NCI-H187 (cell line): ENCODE data around the gene PHF20.
"Not testable (repeated sequence)": the region's sequence is repeated elsewhere in the genome, so short reads cannot be mapped to it uniquely, and the experiment has no call there.

Source experiments
- DNase-seq, 2 experiments: peaks; one replicate each; lab custom pipeline; 2025; lab: John Stamatoyannopoulos, UW

The PHF20 gene

GRCh38 chr20:35839904-35840303 lies 68.1 kb downstream of the PHF20 start:
- no peak for DNase-seq

DNA sequence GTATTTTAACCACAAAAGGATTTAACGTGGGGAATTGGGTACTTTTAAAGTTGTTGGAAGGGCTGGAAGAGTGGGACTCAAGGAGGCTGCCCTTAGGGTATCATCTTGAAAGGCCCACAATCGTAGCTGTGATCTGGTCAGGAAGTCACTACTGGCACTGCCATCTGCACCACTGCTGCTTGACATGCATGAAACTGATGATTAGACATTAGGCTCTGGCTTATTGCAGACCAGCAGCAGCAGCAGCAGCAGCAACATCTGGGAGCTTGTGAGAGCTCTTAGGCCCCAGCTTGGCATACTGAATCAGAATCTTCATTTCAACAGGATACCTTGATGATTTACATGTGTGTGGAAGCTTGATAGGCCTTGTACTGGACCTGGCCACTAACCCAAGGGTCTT lies 68.6 kb downstream of the PHF20 start:
- no peak for DNase-seq

DNA sequence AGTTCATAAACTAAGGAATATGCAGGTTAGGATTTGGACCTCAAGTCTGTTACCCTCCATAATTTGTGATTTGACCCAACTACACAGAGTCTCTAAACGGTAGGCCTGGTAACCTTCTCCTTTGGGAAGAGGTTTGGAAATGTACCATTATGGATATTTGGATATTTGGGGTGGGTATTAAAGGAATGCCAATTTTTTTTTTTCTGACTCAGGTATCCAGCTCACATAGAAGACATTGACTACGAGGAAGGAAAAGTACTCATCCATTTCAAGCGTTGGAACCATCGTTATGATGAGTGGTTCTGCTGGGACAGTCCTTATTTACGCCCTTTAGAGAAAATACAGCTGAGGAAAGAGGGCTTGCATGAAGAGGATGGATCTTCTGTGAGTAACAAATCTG lies 70.5 kb downstream of the PHF20 start:
- no peak for DNase-seq

GRCh38 chr20:35843894-35844293 lies 72.1 kb downstream of the PHF20 start:
- not testable (repeated sequence) for DNase-seq

GRCh38 chr20:35845561-35845960 lies 73.7 kb downstream of the PHF20 start:
- DNase-seq = no peak

DNA sequence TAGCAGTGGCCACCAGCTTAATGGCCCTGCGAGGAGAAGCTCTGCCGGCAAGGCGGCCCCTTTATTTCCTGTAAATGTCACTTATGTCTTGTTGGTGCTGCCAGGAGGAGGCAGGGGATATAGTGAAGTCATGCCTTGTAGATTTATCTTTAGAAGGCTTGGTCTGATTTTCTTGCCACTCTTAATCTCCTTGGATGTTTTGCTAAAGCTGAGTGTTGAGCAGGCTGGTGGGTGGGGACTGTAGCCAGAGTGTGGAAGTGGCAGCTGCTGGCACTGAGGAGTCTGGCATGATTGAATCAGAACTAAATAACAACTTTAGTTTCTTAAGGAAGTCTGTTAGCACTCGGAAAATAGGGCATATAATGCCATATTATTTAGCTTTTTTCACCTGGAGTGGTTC lies 77.9 kb downstream of the PHF20 start:
- no peak for DNase-seq

- not testable (repeated sequence) for DNase-seq
These were observed 79.8 kb downstream of the PHF20 start for GRCh38 chr20:35851659-35852058.

DNA sequence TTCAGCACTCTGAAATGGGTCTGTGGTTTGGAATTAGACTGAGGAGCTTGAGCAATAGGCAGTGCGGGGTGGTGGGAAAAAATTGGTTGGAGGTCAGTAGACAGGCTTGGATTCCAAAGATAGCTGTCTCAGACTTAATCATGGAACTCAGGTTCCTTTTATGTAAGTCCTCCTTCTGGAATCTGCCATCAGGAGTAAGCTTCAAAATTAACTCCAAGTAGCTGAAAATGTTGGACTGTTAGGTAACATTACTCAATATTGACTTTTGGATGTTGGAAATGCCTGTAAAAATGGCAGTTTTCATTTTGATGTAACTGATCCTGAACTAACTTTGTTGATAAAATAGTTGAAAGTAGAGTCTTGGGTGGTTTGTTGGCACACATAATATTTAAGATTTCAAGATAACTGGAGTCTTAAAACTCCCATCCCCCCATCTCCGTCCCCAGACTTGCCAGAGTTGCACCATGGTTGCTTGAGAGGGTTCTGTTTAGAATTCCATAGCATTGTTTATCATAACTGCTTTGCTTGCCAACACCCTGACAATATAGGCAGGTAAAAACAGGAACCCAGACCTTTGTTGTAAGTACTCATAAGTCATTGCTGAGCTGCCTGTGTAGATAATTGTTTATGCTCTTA lies 83.0 kb downstream of the PHF20 start:
- DNase-seq = no peak

- not testable (repeated sequence) for DNase-seq
These were observed 83.8 kb downstream of the PHF20 start for GRCh38 chr20:35855641-35856040.

DNA sequence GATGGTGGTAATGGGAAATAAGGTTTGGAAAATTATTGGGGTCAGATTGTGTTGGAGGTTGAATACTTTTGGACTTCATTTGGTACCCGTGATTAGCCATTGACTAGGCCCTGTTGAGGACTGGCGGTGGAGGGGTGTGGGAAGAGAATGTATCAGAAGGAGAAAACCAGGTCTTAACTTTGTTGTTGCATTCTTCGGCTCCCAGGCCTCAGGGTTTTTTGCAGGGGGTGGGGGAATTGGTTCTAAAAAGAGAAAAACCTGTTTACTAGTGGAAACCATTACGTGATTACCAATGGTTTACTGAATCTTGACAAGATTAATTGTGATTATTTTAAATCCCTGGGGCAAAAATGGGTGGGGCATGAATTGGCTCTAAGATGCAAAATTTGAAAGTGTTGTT lies 85.1 kb downstream of the PHF20 start:
- no peak for DNase-seq

DNA sequence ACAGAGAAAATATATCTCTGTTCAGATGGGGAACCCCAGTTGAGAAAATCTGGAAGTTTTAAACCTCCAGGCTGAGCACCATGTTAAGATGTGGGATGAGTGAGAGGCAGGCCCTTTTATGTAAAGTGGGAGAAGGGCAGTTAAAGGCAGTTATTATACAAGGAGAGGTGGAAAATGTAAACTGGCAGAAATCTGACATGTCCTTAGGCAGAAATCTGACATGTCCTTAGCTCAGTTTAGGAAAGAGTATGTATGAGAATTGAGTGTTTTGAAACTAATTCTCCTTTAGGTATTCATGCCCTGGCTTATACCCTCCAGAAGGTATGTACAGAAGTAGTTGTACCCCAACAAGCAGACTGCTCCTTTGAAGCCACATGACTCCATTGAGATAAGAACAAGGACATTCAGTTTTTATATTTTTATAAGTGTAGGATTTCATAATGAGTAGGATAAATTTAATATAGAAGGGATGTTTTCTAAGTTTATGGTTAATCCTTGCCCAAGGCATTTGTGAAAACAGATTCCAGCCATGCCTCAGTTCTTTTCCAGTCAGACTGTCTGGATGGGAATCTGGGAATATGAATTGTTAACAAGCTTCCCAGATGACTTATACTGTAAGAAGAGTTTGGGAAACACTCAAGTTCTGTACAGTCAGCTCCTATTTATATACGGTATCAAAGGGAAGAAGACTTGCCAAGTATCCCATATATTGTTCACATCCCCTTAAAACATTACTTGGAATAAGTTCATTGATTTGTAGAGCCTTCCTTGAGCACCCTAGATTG lies 94.8 kb downstream of the PHF20 start:
- DNase-seq = no peak

- no peak for DNase-seq
These were observed 98.9 kb downstream of the PHF20 start for GRCh38 chr20:35870541-35871258.

DNA sequence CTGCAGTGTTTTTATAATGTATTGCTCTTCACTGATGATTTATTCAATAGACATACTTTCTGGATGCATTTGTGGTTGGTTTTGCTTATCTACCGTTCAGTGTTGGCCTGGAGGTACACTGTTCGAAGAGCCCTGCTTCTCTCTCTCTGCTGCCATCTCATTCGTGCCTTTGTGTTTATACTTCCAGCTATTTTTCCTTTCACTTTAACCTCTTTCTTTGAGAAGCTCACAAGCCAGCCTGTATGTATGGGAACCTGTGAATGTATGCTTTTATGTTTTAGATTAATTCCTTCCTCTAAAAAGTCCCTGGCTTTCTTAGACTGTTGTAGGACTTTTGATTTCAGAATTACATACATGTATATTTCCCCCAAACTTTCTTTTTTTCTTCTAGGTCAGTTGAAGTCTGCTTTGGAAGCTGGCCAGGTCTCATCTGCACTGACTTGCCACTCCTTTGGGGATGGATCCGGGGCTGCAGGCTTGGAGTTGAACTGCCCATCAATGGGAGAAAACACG lies 99.5 kb downstream of the PHF20 start:
- no peak for DNase-seq

DNA sequence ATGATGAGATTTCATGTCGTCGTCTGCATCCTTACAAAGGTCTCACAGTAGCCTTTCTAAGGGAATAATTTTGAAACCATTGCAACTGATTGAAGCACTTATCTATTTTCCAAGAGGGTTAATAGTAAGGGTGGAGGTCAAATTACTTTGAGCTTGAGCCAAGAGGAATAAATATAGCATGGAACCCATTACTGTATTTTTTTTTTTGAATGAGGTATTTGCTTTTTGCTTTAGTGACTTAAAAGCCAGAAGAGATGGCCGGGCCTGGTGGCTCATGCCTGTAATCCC lies 104.2 kb downstream of the PHF20 start:
- no peak for DNase-seq

DNA sequence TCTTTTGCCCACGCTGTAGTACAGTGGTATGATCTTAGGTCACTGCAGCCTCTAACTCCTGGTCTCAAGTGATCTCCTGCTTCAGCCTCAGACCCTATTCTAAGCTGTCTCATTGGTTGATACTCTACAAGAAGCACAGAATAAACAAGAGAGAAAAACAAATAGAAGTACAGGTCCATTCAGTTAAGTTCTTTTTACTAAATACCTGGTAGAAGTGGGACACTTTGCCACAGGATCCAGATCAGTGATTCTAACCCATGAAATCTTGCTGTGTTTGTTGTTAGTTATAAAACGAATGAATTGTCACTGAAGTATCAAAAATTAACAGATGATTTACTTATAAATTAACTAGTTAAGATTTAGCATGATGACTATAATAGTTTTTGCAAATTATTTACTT lies 105.8 kb downstream of the PHF20 start:
- no peak for DNase-seq

GRCh38 chr20:35878113-35878625 lies 106.4 kb downstream of the PHF20 start:
- DNase-seq = no peak

DNA sequence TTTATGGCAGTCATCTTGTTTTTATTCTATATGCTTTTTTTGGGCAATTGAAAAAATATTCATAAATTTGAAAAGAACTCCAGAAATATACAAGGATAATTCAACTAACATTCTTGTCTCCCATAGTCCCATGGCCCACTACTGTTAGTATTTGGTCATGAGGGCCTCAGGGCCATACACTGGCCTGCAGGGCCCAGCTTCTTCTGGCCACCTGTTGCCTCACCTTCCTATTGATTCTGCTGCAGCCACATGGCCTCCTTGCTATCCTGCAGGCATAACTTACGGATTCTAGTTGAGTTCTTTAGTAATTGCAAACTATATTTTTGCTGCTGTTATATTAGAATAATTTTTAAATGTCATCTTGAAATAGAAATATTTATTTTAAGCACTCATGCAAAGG lies 109.9 kb downstream of the PHF20 start:
- DNase-seq = no peak

GRCh38 chr20:35882427-35883161 lies 110.8 kb downstream of the PHF20 start:
- not testable (repeated sequence) for DNase-seq

DNA sequence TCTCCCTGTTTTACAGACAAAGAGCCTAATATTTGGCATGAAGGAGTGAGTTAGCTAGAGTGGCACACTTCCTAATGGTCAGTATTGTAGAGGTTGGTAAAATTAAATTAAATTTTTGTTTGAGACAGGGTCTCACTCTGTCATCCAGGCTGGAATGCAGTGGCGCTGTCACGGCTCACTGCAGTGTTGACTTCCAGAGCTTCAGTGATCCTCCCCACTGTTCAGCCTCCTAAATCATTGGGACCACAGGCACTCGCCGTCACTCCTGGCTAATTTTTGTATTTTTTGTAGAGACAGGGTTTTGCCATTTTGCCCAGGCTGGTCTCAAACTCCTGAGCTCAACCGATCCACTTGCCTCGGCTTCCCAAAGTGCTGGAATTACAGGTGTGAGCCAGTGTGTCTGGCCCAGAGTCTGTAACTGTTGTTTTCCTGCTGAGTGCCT lies 111.5 kb downstream of the PHF20 start:
- no peak for DNase-seq

- DNase-seq = no peak
These were observed 112.1 kb downstream of the PHF20 start for GRCh38 chr20:35883778-35884540.

DNA sequence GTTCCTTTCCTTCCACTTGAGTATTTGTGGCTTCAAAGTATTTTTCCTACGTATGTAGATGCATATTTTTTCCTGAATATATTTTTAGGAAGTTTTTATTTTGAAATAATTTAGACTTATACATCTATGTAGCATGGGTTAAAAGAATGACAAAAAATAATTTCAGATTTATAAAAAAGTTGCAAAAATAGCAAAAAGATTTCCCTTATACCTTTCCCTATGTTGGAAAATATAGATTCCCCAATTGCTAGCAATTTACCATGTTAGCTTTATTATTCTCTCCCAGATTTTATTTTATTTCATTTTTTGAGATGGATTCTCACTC lies 112.7 kb downstream of the PHF20 start:
- DNase-seq = no peak
